ENCODE data around the gene ADAMTS17.

GRCh38 chr15:100005715-100006114 is 336.1 kb downstream of the ADAMTS17 start:
- TF ChIP-seq SUZ12 (IDR thresholded peaks at IDR 0.05; ENCODE audit: extremely low read depth, insufficient read depth, insufficient read length) (no peak), YY1 (IDR thresholded peaks at IDR 0.05; ENCODE audit: insufficient read depth, insufficient read length) (no peak), ZNF274 (IDR thresholded peaks at IDR 0.05; ENCODE audit: low read depth, low read length) (no peak)
